IMR-90 (cell line): ENCODE measurements around the gene ACOXL. TPM values are rescaled to one million over a fixed set of nuclear protein-coding genes. Genes with fewer than 3 reads are reported as not detected.

Source experiments
- ATAC-seq: fragments of 200-7000 bp; cut with Tn5 transposase; 2 replicates; pipeline ENCODE4 v1.9.1; 2020; ENCODE audit warnings: low read depth, mild to moderate bottlenecking, moderate library complexity
- BruUV-seq: library from RNA; stranded (reverse); fragments of 400-500 nt; replicated peaks from 2 replicates; lab custom pipeline; 2021; lab: Mats Ljungman, UMichigan
- CTCF ChIA-PET: fragments of 300-600 bp; formaldehyde crosslinking; extraction: SDS; loops from one replicate; lab custom pipeline; 2021; ENCODE audit warnings: antibody characterized with exemption; lab: Yijun Ruan, JAX
- POLR2A ChIA-PET: fragments of 300-600 bp; sonication (Branson Sonifier 250); formaldehyde crosslinking; loops from one replicate; lab custom pipeline; 2022; ENCODE audit warnings: antibody characterized with exemption; ENCODE audit not compliant: unreplicated experiment; lab: Charles Lee
- DNase-seq: peaks from one replicate; pipeline ENCODE4 v3.0.0; 2013
- H2AFZ ChIP-seq: replicated peaks from 2 replicates; pipeline ENCODE3; 2013; ENCODE audit warnings: low read length, mild to moderate bottlenecking; ENCODE audit not compliant: poor library complexity
- H2AK5ac ChIP-seq: 2 replicates; pipeline ENCODE4 v1.6.1; 2013; ENCODE audit warnings: low read depth, low read length, inconsistent platforms
- H2AK9ac ChIP-seq: replicated peaks from 2 replicates; pipeline ENCODE3; 2013; ENCODE audit warnings: mild to moderate bottlenecking, low read depth, low read length, moderate library complexity; ENCODE audit not compliant: poor library complexity
- H2BK120ac ChIP-seq: 2 replicates; pipeline ENCODE4 v1.6.1; 2013; ENCODE audit warnings: low read depth, low read length, inconsistent platforms
- H2BK15ac ChIP-seq: 3 replicates; pipeline ENCODE4 v1.6.1; 2013; ENCODE audit warnings: low read depth, low read length, inconsistent platforms
- H2BK20ac ChIP-seq: 2 replicates; pipeline ENCODE4 v1.6.1; 2013; ENCODE audit warnings: low read depth, mild to moderate bottlenecking, inconsistent platforms, low read length, moderate library complexity
- H2BK5ac ChIP-seq: 2 replicates; pipeline ENCODE4 v1.6.1; 2013; ENCODE audit warnings: mild to moderate bottlenecking, low read depth, low read length, inconsistent platforms; ENCODE audit not compliant: poor library complexity, severe bottlenecking
- H3K14ac ChIP-seq: replicated peaks from 2 replicates; pipeline ENCODE4 v1.6.1; 2013; ENCODE audit warnings: low read depth, low read length, inconsistent platforms
- H3K18ac ChIP-seq: 2 replicates; pipeline ENCODE4 v1.6.1; 2013; ENCODE audit warnings: low read depth, low read length, control low read depth
- H3K23ac ChIP-seq: 2 replicates; pipeline ENCODE4 v1.6.1; 2013; ENCODE audit warnings: low read depth, low read length, inconsistent platforms
- H3K27ac ChIP-seq: 2 replicates; pipeline ENCODE4 v1.5.1; 2013; ENCODE audit warnings: mild to moderate bottlenecking, control low read depth, low read length; ENCODE audit not compliant: insufficient read depth
- H3K27me3 ChIP-seq: 2 replicates; pipeline ENCODE4 v1.6.1; 2013; ENCODE audit warnings: low read length; ENCODE audit not compliant: control insufficient read depth, insufficient read depth
- H3K36me3 ChIP-seq: 2 replicates; pipeline ENCODE4 v1.6.1; 2013; ENCODE audit warnings: low read length, mixed read lengths; ENCODE audit not compliant: control insufficient read depth, insufficient read depth
- H3K4ac ChIP-seq: 2 replicates; pipeline ENCODE4 v1.6.1; 2013; ENCODE audit warnings: low read depth, low read length, inconsistent platforms
- H3K4me1 ChIP-seq: 2 replicates; pipeline ENCODE4 v1.6.1; 2013; ENCODE audit warnings: low read length, mixed read lengths; ENCODE audit not compliant: control insufficient read depth, insufficient read depth
- H3K4me2 ChIP-seq: 2 replicates; pipeline ENCODE4 v1.6.1; 2013; ENCODE audit warnings: low read depth, mild to moderate bottlenecking, control low read depth, low read length, moderate library complexity
- H3K4me3 ChIP-seq: 2 replicates; pipeline ENCODE4 v1.5.1; 2013; ENCODE audit warnings: low read depth, mild to moderate bottlenecking, control low read depth, low read length, moderate library complexity; ENCODE audit not compliant: insufficient read depth
- H3K56ac ChIP-seq: 2 replicates; pipeline ENCODE4 v1.6.1; 2013; ENCODE audit warnings: low read length, inconsistent platforms; ENCODE audit not compliant: insufficient read depth; ENCODE audit errors: extremely low read depth
- H3K79me1 ChIP-seq, 2 experiments: 2 replicates each; pipeline ENCODE4 v1.6.1; 2013; ENCODE audit warnings: low read length in 2 of 2, inconsistent platforms in 1 of 2, low read depth in 1 of 2
- H3K9ac ChIP-seq: 2 replicates; pipeline ENCODE4 v1.6.1; 2013; ENCODE audit warnings: low read depth, low read length, control low read depth
- H3K9me1 ChIP-seq: 2 replicates; pipeline ENCODE4 v1.6.1; 2013; ENCODE audit warnings: low read length, inconsistent platforms; ENCODE audit not compliant: insufficient read depth
- H3K9me3 ChIP-seq: 2 replicates; pipeline ENCODE4 v1.6.1; 2013; ENCODE audit warnings: low read length; ENCODE audit not compliant: control insufficient read depth, insufficient read depth
- H4K20me1 ChIP-seq: 2 replicates; pipeline ENCODE4 v1.6.1; 2013; ENCODE audit warnings: low read length, inconsistent platforms; ENCODE audit not compliant: insufficient read depth
- H4K5ac ChIP-seq: 2 replicates; pipeline ENCODE4 v1.6.1; 2013; ENCODE audit warnings: mild to moderate bottlenecking, low read depth, low read length, control low read depth
- H4K8ac ChIP-seq, 2 experiments: 2 replicates each; pipeline ENCODE4 v1.6.1; 2013; ENCODE audit warnings: low read depth in 2 of 2, low read length in 2 of 2, control low read depth in 1 of 2, inconsistent platforms in 1 of 2
- H4K91ac ChIP-seq: 2 replicates; pipeline ENCODE4 v1.6.1; 2013; ENCODE audit warnings: low read depth, low read length, inconsistent platforms; ENCODE audit not compliant: insufficient read depth
- BHLHE40 ChIP-seq: fragments of 150-350 bp; IDR thresholded peaks from 2 replicates; pipeline ENCODE4 v1.6.1; 2016; ENCODE audit warnings: mild to moderate bottlenecking, low read depth, low read length
- CEBPB ChIP-seq: IDR thresholded peaks from 2 replicates; pipeline ENCODE4 v1.6.1; 2012; ENCODE audit warnings: low read depth, low read length, improper control_type of control experiment
- CHD1 ChIP-seq: IDR thresholded peaks from 2 replicates; pipeline ENCODE4 v1.6.1; 2012; ENCODE audit warnings: low read depth, low read length, improper control_type of control experiment
- FOS ChIP-seq: fragments of 150-350 bp; IDR thresholded peaks from 2 replicates; pipeline ENCODE4 v1.6.1; 2016; ENCODE audit warnings: low read depth, low read length
- MAFK ChIP-seq: IDR thresholded peaks from 2 replicates; pipeline ENCODE4 v1.6.1; 2012; ENCODE audit warnings: low read depth, low read length, improper control_type of control experiment
- MAZ ChIP-seq: IDR thresholded peaks from 2 replicates; pipeline ENCODE4 v1.6.1; 2012; ENCODE audit warnings: low read depth, mild to moderate bottlenecking, low read length, improper control_type of control experiment, moderate library complexity, borderline replicate concordance
- MXI1 ChIP-seq: IDR thresholded peaks from 2 replicates; pipeline ENCODE4 v1.6.1; 2012; ENCODE audit warnings: low read depth, mild to moderate bottlenecking, low read length, moderate library complexity, borderline replicate concordance
- NFE2L2 ChIP-seq: fragments of 150-350 bp; IDR thresholded peaks from 2 replicates; pipeline ENCODE4 v1.6.1; 2016; ENCODE audit warnings: low read depth, mild to moderate bottlenecking, low read length
- POLR2A ChIP-seq: IDR thresholded peaks from 2 replicates; pipeline ENCODE4 v1.6.1; 2012; ENCODE audit warnings: mild to moderate bottlenecking, low read depth, low read length
- RAD21 ChIP-seq: IDR thresholded peaks from 2 replicates; pipeline ENCODE4 v1.6.1; 2012; ENCODE audit warnings: low read length, improper control_type of control experiment
- RCOR1 ChIP-seq: IDR thresholded peaks from 2 replicates; pipeline ENCODE4 v1.6.1; 2012; ENCODE audit warnings: mild to moderate bottlenecking, low read length, improper control_type of control experiment; ENCODE audit not compliant: insufficient replicate concordance
- RFX5 ChIP-seq: IDR thresholded peaks from 2 replicates; pipeline ENCODE4 v1.8.0; 2012; ENCODE audit warnings: low read depth, mild to moderate bottlenecking, low read length, moderate library complexity
- SMC3 ChIP-seq: fragments of 150-350 bp; IDR thresholded peaks from 2 replicates; pipeline ENCODE4 v1.6.1; 2016; ENCODE audit warnings: low read depth, mild to moderate bottlenecking, antibody characterized with exemption, low read length, moderate library complexity
- WGBS, 2 experiments: methylation state at CpG; one replicate each; pipeline versions ENCODE4 v1.1.5 to v1.1.7; 2013; ENCODE audit warnings: missing lambda C conversion rate in 2 of 2; ENCODE audit not compliant: insufficient read length in 1 of 2; ENCODE audit errors: extremely low coverage in 2 of 2; 5-methylcytosine and 5-hydroxymethylcytosine counted together
- dilution Hi-C: fragments of 300-500 bp; cut with HindIII; formaldehyde crosslinking; loops from one replicate; pipeline ENCODE4 v1.14.3; 2018; ENCODE audit warnings: low sequenced_read_pairs; ENCODE audit not compliant: unreplicated experiment
- in situ Hi-C: fragments of 300-500 bp; cut with MboI; formaldehyde crosslinking; loops from 3 replicates; pipeline ENCODE4 v1.14.3; 2019; ENCODE audit warnings: low sequenced_read_pairs, inconsistent platforms, mixed read lengths
- intact Hi-C: fragments of 100-400 bp; cut with micrococcal nuclease; formaldehyde crosslinking; loops from 2 replicates; pipeline ENCODE4 v1.10.0; 2022
- polyA plus RNA-seq, 3 experiments: library from polyadenylated mRNA; depleted of rRNA; stranded (reverse); fragments of >200 nt; gene quantifications; 2 replicates each; pipeline ENCODE4 v1.2.3, GENCODE V29; 2012; ENCODE audit warnings: low replicate concordance in 1 of 3
- total RNA-seq: library from RNA; depleted of rRNA; stranded (reverse); fragments of >200 nt; gene quantifications from 2 replicates; pipeline ENCODE4 v1.2.3, GENCODE V29; 2012
- TF ChIP-seq, protein P1 (sequence below): conservative IDR thresholded peaks from 2 replicates; pipeline ENCODE4 v1.5.1; 2012; ENCODE audit warnings: mild to moderate bottlenecking, low read depth, low read length, improper control_type of control experiment

Gene ACOXL
- total and polyA plus RNA-seq, 2 of the 4 experiments (the other 2 are of a cell fraction), result not detected

DNA sequence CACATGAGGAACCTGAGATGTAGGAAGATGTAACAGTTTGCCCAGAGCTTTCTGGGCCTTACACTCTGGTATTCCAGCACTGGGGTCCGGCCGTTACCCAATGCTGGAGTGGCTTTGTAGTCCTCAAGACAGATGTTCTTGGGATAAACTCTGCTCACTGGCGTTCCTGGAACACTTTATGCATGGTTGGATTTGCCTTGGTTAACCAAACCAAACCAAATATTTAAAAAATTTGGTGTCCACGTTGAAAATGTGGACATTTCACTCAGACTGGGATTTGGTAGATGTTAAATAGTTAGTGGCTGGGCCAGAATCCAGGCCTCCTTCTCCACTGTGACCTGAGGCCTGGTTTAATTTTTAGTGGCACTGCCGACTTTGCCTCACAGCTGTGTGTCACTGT, 81.5 kb downstream of the ACOXL start (continued):
- TF ChIP-seq, protein P1, sequence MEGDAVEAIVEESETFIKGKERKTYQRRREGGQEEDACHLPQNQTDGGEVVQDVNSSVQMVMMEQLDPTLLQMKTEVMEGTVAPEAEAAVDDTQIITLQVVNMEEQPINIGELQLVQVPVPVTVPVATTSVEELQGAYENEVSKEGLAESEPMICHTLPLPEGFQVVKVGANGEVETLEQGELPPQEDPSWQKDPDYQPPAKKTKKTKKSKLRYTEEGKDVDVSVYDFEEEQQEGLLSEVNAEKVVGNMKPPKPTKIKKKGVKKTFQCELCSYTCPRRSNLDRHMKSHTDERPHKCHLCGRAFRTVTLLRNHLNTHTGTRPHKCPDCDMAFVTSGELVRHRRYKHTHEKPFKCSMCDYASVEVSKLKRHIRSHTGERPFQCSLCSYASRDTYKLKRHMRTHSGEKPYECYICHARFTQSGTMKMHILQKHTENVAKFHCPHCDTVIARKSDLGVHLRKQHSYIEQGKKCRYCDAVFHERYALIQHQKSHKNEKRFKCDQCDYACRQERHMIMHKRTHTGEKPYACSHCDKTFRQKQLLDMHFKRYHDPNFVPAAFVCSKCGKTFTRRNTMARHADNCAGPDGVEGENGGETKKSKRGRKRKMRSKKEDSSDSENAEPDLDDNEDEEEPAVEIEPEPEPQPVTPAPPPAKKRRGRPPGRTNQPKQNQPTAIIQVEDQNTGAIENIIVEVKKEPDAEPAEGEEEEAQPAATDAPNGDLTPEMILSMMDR, result no peak
- no peak for TF ChIP-seq CHD1
- TF ChIP-seq SMC3, result no peak
- TF ChIP-seq BHLHE40, result no peak

DNA sequence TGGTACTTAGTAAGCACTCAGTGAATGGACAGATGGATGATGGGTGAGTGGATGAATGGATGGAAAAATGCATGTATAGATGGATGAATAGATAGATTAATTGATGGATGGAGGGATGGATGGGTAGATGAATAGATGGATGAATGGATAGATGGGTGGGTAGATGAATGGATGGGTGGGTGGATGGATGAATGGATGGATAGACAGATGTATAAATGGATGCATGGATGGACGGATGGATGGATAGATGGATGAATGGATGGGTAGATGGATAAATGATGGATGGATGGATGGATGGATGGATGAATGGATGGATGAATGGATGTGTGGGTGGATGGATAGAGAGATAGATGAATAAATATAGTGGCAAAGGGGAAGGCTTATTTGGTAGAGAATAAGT, 83.6 kb downstream of the ACOXL start:
- Histone ChIP-seq H3K9me1 (no peaks in the 10 kb centered on the region), H2BK20ac (no peak overlapping the region), H3K27ac (no peak overlapping the region), H3K4me2 (no peak overlapping the region), H3K36me3 (no peaks in the 10 kb centered on the region), H3K4ac (no peak overlapping the region), H2AFZ (no peak overlapping the region), H3K23ac (no peak overlapping the region), H4K8ac (no peak overlapping the region), H3K4me1 (no peaks in the 10 kb centered on the region), H3K79me1 (no peaks in the 10 kb centered on the region), H4K20me1 (no peaks in the 10 kb centered on the region), H2BK5ac (no peak overlapping the region), H2AK9ac (no peak overlapping the region), H3K9ac (no peak overlapping the region), H2AK5ac (no peak overlapping the region), H3K18ac (no peak overlapping the region), H2BK120ac (no peak overlapping the region), H2BK15ac (no peak overlapping the region), H3K27me3 (peaks cover 42% of the 10 kb centered on the region), H4K5ac (no peak overlapping the region), H3K14ac (no peak overlapping the region), H3K9me3 (no peaks in the 10 kb centered on the region), H4K91ac (no peak overlapping the region), H3K4me3 (no peak overlapping the region), H3K56ac (no peak overlapping the region)
- BruUV-seq, result no TSS peak
- whole genome bisulfite sequencing, 2 experiments, result 53% methylated on average over 1 of the region's 1 CpG; no CpG with 5 or more reads in 1 of the 2 experiments
- intact Hi-C loops, result no loop called here
- ATAC-seq (no peak), DNase-seq (no peak)
- CTCF ChIA-PET, result no interaction called here
- in situ Hi-C loops, result loop anchor here (25.0 kb wide), 1 partner anchor 896 kb away; no protein-coding TSS in a partner anchor
- POLR2A ChIA-PET, result no interaction called here
- dilution Hi-C loops, result no loop called here
- TF ChIP-seq POLR2A, result no peak
- TF ChIP-seq RFX5, result no peak
- no peak for TF ChIP-seq CEBPB
- TF ChIP-seq, protein P1, result no peak
- TF ChIP-seq RCOR1, result no peak
- TF ChIP-seq MAFK, result no peak
- TF ChIP-seq NFE2L2, result no peak
- no peak for TF ChIP-seq SMC3
- no peak for TF ChIP-seq FOS
- TF ChIP-seq CHD1, result no peak
- TF ChIP-seq MAZ, result no peak
- no peak for TF ChIP-seq MXI1
- no peak for TF ChIP-seq RAD21
